HG03039 (cell line): ENCODE measurements around the gene ARID2.

Experiments
- ATAC-seq: cut with Tn5 transposase; IDR thresholded peaks from one replicate; pipeline ENCODE4 v1.9.1; 2021; ENCODE audit warnings: mild to moderate bottlenecking, moderate library complexity; ENCODE audit not compliant: unreplicated experiment

Gene ARID2, protein sequence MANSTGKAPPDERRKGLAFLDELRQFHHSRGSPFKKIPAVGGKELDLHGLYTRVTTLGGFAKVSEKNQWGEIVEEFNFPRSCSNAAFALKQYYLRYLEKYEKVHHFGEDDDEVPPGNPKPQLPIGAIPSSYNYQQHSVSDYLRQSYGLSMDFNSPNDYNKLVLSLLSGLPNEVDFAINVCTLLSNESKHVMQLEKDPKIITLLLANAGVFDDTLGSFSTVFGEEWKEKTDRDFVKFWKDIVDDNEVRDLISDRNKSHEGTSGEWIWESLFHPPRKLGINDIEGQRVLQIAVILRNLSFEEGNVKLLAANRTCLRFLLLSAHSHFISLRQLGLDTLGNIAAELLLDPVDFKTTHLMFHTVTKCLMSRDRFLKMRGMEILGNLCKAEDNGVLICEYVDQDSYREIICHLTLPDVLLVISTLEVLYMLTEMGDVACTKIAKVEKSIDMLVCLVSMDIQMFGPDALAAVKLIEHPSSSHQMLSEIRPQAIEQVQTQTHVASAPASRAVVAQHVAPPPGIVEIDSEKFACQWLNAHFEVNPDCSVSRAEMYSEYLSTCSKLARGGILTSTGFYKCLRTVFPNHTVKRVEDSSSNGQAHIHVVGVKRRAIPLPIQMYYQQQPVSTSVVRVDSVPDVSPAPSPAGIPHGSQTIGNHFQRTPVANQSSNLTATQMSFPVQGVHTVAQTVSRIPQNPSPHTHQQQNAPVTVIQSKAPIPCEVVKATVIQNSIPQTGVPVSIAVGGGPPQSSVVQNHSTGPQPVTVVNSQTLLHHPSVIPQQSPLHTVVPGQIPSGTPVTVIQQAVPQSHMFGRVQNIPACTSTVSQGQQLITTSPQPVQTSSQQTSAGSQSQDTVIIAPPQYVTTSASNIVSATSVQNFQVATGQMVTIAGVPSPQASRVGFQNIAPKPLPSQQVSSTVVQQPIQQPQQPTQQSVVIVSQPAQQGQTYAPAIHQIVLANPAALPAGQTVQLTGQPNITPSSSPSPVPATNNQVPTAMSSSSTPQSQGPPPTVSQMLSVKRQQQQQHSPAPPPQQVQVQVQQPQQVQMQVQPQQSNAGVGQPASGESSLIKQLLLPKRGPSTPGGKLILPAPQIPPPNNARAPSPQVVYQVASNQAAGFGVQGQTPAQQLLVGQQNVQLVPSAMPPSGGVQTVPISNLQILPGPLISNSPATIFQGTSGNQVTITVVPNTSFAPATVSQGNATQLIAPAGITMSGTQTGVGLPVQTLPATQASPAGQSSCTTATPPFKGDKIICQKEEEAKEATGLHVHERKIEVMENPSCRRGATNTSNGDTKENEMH (N-terminal part only)

DNA sequence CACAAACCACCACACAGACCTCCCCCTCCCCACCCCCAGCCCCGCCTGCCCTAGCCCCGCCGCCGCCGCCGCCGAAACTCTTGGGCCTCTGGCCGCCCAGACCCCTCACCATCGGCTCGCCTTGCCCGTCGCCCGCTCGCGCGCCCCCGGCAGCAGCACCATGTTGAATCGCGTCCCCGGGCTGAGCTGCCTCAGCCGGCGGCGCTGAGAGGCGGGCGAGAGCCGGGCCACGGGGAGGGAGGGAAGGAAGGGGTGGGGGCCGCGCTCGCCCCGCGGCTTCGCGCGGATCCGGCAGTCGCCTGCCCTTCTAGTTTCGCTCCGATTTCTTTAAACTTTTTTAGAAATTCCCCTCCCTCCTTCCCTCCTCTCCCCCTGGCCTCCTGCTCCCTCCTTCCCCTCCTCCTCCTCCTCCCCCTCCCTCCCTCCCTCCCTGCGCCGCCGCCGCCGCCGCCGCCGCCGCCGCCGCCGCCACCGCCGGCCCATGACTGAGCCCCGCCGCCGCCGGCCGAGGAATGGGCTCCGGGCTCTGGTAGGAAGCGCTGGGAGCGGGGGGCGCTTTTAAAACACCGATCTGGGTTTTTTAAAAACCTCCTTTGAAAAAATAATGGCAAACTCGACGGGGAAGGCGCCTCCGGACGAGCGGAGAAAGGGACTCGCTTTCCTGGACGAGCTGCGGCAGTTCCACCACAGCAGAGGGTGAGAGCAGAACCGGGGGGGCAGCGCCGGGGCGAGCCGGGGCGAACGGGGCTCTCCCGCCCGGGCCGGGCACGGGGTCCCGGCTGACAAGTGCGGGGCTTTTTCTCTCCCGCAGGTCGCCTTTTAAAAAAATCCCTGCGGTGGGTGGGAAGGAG is at the start of gene ARID2:
Gene ARID2 (plus strand): TSS at position 474 of the 851 bp plus-strand sequence. CDS start 131 bp downstream, at position 605.
- peak; percentile 6 for ATAC-seq

DNA sequence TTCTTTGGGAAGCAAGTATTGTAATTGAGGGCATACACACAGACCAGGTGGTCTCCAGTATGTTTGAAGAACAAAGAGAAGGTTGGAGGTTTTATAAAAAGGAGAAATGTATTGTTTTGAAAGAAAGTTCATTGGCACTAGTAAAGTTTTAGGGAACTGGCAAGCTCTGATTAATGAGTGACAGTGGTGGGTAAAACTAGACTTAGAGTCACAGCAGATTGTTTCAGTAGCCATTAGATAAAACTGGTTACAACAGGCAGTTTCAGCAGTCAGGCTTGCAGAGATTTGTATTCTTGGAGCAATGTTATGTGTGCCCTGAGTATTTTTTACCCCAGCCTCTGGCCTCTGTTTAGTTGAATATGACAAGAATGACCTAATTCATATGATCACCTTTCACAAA is 49.1 kb upstream of the ARID2 start:
- ATAC-seq, result no peak

DNA sequence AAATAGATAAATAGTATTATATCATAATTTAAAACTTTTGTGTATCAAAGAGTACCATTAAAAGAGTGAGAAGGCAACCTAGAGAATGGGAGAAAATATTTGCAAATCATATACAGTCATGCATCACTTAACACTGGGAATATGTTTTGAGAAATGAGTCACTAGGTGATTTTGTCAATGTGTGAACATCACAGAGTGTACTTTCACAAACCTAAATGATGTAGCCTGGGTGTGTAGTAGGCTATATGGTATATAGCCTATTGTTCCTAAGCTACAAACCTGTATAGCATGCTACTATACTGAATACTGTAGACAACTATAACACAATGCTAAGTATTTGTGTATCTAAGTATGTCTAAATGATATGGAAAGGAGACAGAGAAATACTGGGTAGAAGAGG is 48.0 kb upstream of the ARID2 start:
- ATAC-seq, result no peak

DNA sequence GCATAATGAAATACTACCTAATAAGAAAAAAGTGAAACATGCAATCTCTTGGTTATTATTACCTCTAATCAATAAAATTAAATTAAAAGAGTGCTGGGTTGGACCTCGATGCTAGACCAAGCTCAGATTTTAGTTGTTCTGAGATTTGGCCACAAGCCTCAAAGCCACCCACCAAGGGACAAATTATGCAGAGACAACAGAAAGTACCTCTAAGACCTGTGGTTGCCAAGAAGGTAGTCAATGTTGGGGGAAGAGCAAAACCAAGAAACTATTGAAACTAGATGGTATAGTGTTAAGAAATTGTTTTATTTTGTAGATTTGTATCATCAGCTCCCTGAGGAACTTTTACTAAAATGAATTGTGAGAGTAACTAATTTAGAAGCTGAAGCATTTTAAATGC is 43.8 kb upstream of the ARID2 start:
- no peak for ATAC-seq

DNA sequence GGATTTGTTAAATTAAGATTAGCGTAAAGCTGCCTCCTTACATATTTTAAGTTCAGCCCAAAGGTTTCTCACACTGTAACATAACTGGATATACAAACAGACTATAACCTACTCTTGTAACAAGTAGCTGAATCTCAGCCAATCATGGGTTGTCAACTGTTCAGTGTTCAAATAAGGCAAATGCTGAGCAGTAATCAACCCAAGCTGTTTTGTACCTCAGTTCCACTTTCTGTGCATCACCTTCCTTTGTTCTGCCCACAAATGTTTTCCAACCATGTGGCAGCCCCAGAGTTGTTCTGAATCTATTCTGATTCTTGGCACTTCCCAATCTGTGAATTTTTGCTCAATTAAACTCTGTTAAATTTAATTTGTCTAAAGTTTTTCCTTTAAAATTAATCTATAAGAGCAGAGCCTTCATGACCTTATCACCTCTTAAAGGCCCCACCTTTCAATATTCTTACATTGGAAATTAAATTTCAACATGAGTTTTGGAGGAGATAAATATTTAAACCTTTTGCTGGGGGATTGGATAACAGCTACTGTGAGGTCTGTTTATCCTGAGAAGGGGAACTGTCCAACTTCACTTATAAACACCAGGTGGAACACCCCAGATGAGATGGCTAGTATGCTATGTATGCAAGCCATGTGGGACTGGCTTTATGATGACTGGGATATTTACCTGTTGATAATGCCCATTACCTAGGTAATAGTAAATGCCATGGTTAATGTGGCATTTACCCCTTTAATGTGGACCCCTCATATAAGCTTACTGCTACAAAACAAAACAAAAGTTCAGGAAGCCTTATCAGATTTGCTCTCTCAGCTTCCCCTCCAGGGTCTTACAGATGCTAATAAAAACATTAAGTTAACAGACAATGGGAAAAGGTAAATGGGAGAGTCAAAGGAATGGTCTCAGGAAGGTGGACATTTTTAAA is 42.2 kb upstream of the ARID2 start:
- no peak for ATAC-seq

DNA sequence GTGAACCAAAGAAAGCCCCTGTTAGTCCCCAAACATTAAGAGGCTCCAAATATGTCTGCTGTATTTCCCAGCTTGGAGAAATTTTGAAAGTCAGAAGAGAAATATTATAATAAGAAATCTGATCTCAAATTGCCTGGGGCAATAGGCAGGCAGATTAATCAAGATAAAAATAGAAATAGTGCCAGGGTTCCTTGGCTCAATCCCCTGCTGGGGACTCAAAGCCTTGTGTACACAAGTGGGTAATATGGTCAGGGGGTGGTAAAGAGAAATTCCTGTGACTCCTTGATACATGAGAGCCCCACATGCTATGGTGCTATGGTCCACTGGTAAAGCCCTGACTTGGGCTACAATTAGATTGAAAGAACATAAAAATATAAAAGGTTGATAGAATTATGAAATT is 41.3 kb upstream of the ARID2 start:
- no peak for ATAC-seq

DNA sequence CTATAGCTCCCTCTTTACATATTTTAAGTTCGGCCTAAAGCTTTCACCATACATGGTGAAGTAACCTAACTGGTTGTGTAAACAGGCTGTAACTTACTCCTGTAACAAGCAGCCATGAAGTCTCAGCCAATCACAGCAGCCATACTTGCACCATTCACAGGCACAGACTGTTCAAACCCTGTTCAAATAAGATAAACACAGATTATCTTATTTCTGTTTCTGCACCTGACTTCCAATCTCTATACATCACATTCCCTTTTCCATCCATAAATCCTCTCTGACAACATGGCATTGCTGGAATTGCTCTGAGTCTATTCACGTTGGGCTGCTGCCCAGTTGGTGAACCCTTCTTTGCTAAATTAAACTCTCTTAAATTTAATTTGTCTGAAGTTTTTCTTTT is 34.5 kb upstream of the ARID2 start:
- no peak for ATAC-seq

DNA sequence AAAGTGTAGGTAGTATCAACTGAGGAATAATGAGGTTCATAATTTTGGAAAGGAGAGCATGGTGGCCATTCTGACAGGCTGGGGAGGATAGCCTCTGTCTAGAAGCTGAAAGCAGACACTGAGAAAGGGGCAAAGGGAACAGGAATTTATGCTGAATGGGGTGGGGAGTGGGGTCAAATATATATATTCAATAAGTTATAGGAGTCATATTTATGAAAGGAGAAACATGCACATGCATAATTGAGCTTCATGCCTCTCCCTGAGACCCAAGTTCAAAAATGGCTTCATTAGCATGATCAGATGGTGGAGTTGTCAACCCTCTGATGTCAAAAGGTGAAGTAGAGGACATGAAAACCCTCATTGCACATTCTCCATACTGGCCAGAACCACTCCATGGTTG is 33.9 kb upstream of the ARID2 start:
- no peak for ATAC-seq

DNA sequence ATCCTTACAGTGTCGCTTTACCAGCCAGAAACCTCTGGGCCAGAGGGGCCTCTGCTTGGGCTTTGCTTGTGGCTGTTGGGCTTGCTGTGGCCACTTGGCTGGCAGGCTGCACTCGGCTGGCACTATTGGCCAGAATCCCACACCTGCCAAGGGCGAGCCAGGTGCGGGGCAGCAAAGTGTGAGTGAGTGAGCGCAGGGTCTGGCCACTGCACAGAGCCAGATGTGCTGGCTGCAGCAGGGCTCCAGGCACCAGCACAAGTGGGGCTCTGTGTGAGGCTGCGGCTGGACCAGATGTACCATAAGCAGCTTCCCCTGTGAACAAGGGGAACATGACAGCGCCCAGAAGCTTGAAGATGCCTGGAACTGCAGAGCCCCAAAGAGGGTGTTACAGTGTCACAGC is 33.5 kb upstream of the ARID2 start:
- ATAC-seq, result no peak

DNA sequence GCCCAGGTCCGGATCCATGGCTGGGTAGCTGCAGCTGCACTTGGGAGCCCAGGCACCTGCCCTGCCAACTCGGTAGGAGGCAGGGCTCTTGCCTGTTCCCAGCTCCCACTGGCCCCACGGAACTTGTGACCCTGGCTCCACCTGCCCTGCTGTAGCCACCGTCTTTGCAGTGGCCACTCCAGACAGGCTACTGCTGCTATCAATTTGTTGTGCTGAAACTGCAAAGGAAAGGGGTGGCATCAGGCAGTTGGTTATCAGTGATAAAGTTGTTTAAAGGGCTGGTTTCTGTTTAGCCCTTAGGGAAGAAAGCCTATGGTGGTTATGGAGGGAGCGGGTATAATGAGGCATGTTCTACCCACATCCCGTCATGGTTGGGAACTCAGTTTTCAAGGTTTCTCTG is 32.1 kb upstream of the ARID2 start:
- no peak for ATAC-seq

DNA sequence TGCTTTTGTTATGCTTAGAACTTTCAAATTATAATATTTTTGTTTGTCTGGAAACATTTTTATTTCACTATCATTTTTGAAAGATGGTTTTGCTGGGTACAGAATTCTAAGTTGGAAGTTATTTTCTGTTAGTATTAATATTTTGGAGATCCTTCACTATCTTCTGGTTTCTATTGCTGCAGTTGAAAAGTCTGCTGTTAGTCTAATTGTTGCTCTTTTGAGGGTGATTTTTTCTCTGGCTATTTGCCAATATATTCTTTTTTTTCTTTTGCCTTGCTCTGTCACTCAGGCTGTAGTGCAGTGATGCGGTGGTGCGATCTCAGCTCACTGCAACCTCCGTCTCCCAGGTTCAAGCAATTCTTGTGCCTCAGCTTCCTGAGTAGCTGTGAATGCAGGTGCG is 28.2 kb upstream of the ARID2 start:
- ATAC-seq, result no peak

DNA sequence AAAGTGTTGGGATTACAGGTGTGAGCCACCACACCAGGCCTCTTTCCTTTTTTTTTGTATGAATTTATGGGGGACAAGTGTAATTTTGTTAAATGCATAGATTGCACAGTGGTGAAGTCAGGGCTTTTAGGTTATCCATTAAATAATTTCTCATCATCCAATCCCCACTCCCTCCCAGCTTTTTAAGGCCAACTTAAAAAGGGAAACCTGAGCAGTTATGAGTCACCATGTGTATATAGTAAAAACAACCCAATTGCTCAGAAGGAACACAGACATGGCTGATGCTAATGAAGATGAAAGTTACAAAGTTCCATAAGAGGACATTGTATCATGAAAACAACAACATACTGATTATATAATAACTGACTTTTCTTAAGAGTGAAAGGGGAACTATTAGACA is 25.6 kb upstream of the ARID2 start:
- no peak for ATAC-seq

DNA sequence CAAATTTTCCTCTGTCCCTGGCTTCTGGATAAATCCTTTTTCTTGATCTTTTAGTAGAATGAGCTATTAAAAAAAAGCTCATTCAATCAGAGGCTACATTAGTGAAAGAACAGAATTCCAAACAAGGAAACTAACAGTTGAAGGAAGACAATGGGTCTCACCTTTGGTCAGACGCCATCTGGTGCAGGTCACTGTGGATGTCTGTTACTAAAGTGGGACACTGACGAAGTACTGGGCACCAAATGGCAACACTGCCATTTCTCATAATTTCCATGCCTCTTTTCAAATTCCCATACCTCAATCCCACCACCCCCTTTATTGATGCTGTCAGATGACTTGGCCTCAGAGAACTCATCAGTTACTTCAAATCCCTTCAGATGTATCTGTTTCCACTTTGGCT is 24.5 kb upstream of the ARID2 start:
- no peak for ATAC-seq

DNA sequence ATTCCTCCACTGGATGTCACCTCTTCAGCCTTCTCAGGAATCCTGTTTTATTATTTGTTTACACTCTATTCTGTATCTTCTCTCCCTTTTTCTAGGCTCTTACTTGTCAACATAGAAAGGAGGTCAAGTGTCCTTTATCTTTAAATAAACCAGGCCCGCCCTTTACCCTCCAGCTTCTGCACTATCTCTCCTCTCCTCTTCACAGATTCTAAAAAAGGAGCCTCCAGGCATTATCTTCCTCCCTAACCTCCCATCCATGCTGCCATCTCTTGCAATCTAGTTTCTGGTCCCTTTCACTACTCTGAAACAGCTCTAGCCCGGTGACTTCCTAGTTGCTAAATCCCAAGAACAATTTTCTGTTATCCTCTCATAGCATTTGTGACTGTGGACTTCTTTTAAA is 24.1 kb upstream of the ARID2 start:
- ATAC-seq, result no peak

DNA sequence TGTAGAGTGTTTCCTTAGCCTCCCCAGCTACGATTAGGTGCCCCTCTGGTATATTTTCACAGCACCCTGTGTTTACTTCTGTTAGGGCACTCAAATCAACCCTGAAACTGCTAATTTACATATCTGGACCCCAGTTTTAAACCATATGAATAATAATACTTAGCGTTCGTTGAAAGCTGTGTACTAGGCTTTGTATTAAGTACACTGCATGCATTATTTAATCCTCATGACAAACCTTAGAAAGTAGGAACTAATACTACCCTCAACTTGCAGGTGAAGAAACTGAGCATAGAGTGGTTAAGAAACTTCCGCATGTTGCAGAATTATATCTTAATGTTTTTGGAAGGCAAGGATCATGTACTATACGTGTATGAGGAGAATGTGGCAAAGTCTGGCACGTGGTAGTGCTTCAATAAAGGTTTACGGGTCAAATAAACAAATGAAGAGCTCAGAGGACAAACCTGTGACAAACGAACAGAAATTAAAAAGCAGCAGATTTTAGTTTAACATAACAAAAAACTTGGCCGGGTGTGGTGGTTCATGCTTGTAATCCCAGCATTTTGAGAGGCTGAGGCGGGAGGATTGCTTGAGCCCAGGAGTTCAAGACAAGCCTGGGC is 22.2 kb upstream of the ARID2 start:
- no peak for ATAC-seq

DNA sequence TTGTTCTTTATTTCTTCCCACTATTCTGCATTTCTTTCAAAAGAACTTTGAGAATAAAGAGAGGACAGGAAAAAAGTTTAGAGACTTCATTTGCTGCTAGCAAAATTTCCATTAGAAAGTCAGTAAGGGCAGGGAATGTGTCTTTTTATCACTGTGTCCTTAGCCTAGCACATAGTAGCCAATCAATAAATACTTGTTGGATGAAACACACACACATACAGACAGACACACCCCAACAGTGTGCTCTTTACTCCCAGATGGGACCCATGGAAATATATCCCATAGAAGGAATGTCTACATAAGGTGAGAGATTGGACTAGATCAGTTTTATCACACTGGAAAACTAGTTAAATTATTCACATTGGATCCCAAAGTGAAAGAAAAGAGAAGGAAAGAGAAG is 21.1 kb upstream of the ARID2 start:
- ATAC-seq, result no peak

DNA sequence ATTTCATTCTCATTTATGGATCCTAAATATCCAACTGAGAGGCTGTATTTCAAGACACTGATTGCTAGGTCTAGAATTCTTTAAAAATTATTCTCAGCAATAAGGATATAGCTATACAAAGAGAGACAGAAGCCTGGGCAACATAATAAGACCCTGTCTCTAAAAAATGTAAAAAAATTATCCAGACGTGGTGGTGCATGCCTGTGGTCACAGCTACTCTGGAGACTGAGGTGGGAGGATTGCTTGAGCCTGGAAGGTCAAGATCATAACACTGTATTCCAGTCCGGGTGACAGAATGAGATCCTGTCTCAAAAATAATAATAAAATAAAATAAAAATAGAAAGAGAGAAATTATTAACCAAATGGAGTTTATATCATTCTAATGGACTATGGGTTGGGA is 20.6 kb upstream of the ARID2 start:
- ATAC-seq, result no peak

DNA sequence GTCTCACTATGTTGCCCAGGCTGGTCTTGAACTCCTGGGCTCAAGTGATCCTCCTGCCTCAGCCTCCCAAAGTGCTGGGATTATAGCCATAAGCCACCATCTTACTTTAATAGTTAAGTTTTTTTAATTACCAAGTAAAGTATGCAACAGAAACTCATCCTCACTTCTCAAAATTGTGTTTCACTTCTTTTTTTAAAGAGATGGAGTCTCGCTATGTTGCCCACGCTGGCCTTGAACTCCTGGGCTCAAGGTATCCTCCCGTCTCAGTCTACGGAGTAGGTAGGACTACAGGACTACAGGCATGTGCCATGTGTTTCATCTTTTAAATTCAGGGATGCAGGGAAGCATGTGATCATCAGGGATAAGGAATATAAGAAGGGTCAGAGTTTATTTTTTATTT is 17.2 kb upstream of the ARID2 start:
- ATAC-seq, result no peak

DNA sequence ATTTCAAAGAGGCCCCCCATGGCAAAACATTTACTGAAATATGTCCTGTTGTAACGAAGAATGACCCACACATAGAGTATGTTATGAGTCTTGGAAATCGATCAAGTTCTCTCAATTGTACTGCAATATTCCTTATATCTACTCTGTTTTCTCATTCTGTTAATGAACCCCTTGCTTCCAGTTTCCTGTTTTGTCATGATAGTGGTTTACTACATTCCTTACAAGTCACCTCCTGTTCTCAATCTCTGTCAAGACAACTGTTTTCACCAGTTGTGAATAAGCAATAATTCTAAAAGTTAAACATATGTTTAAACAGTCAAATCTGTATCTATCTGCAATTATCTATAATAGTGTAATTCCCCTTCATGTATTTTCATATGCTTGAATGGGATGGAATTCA is 16.4 kb upstream of the ARID2 start:
- ATAC-seq, result no peak
